Stimulated activated CD8-positive, alpha-beta memory T cell treated with anti-CD3 and anti-CD28 coated beads, Interleukin-4, amount 100 ng/mL, for 1 hour (primary cell): Measurements from ENCODE around the gene PRSS48.
"Not testable (repeated sequence)": the region's sequence is repeated elsewhere in the genome, so short reads cannot be mapped to it uniquely, and the experiment has no call there.

ENCODE experiments used
- DNase-seq, 2 donors: peaks; one replicate each; pipeline ENCODE4 v3.0.0-alpha.2; 2020; ENCODE audit warnings: low read depth in 2 of 2, low spot score in 1 of 2

PRSS48 gene

GRCh38 chr4:151315212-151315886 lies 38.4 kb downstream of the PRSS48 start:
- no peak for DNase-seq

DNA sequence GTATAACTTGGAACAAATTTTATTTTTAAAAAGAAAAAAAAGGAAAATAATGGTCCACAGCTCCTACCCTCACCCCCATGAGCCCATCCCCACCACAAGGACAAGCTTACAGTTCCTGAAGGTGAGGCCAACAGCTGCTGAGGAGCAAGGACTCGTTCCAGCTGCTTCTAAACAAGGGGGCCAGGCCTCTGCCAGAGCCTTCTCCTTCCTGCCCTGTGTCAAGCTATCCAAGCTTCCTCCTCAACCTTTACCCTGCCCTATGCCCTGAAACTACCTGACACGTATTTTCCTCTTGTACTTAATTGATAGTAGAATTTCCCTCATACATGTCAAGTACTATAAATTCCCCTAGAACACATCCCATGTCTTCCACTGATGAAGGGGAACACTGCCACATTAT lies 39.7 kb downstream of the PRSS48 start:
- DNase-seq, result no peak

DNA sequence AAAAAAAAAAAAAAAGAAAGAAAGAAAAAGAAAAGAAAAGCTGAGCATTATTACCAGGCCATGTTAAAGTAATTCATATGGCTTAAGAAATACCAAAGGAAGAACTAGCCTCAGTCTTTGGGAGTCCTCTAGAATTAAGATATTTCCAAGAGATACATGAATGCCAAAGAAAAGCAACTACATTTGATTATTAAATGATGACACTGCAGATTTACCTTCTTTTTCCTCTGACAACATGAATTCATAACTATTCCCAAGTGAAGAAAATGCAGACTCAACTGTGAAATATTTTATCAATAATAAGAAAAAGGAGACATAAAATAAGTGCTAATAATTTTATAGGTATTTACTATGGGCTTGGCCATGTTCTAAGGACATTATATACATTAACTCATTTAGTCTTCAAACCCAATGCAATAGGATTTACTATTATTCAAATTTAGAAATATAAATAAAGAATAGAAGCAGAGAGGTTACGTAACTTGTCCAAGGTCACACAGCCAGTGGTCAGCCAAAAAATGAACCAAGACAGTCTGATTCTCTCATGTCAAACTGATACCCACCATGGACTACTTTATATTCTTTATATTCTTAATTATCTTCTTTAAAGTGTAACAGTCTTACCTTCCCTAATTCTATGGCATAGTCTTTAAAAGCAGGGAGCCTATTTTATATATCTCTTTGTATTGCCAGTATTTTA lies 41.5 kb downstream of the PRSS48 start:
- no peak for DNase-seq

DNA sequence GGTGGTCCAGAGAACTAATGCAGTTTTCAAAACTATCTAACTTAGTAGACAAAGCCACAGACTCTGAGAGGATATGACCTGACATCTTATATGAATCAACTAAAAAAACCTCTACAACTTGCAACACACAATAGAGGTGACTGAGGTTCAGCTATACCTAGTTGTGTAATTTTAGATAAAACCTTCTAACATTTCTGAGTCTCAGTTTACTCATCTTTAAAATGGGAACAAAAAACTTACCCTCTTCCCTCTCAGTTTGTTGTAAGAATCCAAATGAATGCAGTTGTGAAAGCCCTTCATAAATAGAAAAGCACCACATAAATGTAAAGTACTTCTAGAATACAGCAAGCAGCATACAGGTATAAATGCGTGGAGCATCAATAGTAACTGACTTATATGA lies 42.5 kb downstream of the PRSS48 start:
- no peak for DNase-seq

DNA sequence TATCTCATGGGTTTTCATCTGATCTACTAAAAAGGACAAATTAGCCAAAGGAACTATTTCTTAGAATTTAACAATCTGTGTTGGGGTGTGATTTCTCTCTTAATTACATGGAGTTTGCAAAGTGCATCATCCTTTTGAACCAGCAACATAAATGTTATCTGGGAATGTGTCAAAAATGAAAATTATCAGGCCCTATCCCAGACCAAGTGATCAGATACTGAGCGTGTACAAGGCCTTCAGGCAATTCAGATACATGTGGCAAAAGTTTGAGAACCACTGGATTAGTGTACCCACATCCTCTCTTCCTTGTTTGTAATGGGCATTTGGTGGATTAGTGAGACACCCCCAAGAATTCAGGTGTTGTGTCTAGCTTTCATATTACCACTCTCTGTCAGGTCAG lies 44.6 kb downstream of the PRSS48 start:
- no peak for DNase-seq

- not testable (repeated sequence) for DNase-seq
Observed at GRCh38 chr4:151322161-151322560, 45.2 kb downstream of the PRSS48 start.

GRCh38 chr4:151322570-151322969 lies 45.6 kb downstream of the PRSS48 start:
- DNase-seq, result no peak

DNA sequence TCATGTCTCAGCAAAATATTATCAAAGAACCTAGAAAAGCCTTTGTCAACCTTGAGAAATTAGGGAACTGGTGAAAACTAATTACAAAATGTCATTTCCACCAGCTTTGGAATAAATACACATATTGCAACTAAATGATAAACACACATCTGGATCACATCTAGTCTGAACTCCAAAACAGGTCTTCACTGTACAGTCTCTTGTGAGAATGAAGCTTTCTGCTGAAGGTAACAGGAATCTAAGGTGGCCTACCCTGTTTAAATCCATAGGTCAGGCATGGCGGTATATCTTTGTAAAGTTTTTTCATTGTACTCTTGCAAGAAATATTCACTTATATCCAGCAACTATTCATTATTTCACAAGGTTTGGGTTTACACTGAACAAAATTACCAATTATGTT lies 46.7 kb downstream of the PRSS48 start:
- DNase-seq, result no peak

- DNase-seq, result no peak
Observed at GRCh38 chr4:151324124-151324751, 47.3 kb downstream of the PRSS48 start.

DNA sequence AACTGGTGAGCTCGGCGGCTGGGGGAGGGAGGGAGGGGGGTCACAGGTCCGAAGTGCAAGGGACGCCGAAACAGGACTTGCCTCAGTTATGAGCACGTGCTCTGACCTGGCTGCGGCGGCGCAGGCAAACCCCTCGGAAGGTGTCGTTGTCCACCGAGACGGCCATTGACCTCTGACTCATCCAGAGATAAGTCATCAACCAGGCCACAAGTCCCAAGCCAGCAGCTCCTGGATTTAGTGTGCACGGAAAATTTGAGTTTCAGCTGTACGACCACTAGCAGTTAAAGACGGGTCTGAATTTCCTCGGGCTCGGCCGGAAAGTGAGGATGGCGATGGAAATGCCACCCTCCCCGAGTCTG lies 47.8 kb downstream of the PRSS48 start:
- no peak for DNase-seq

DNA sequence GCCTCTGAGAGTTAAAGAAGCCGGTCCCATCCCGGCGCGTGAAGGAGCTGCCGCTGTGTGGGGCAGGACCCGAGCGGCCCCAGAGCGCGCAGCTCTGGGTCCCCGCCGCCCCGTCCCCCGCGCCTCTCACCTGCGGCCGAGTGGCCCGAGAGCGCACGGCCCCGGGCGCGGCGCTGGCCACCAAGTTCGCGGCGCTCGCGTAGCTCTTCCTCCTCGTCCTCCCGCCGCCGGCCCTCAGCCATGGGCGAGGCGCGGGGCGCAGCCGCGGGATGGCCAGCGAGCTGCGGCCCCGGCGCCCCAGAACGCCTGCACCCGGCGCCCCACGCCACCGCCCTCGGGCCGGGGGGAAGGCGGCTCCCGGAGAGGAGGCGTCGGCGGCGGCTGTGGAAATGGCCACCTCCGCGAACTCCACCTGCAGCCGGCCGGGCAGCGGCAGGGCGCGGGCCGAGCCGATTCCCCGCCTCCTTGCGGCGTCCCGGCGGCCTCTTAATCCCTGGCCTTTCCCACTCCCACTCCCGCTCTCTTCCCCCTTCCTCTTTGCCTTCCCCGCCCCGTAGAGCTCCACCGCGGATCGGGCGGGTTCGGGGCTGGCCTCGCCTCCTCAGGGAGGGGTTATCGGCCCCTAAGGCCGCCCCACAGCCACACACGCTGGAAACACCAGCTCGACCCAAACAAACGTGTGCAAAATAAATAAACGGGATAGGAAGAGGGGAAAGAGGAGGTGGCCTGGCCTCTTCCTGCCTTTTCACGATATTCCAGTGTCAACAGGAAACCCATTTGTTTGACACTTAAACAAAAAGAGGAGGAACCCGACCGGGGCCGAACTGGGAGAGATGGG lies 48.4 kb downstream of the PRSS48 start, which contains the start of gene SH3D19:
SH3D19 (minus strand) TSS at position 495 of the 838 bp plus-strand sequence; CDS start at position 242, 253 bp downstream.
- no peak for DNase-seq

GRCh38 chr4:151325949-151326246 lies 48.9 kb downstream of the PRSS48 start:
- no peak for DNase-seq

GRCh38 chr4:151329217-151330007 lies 52.5 kb downstream of the PRSS48 start:
- DNase-seq, result no peak

- no peak for DNase-seq
Observed at GRCh38 chr4:151331276-151332042, 54.5 kb downstream of the PRSS48 start.

- no peak for DNase-seq
Observed at GRCh38 chr4:151339467-151339866, 62.5 kb downstream of the PRSS48 start.

- no peak for DNase-seq
Observed at GRCh38 chr4:151340751-151341385, 63.9 kb downstream of the PRSS48 start.
